Tibial nerve (tissue), 4 donors: ENCODE measurements around the gene ZNF513. TPM values are rescaled to one million over a fixed set of nuclear protein-coding genes. Genes with fewer than 3 reads are reported as not detected.

Experiments
- DNase-seq, 2 donors: peaks; one replicate each; pipeline ENCODE4 v3.0.0-alpha.2; 2019; ENCODE audit warnings: low spot score in 2 of 2
- H3K27ac ChIP-seq, 4 donors: fragments of 200-600 bp; sonication (generic) in 3 of 4; one replicate each; pipeline ENCODE4 v1.5.1; 2017 to 2019; ENCODE audit warnings: mild to moderate bottlenecking in 1 of 4
- H3K27me3 ChIP-seq, 2 donors: fragments of 200-600 bp; sonication (generic) in 1 of 2; one replicate each; pipeline versions ENCODE4 v1.5.1 to v1.6.0; 2017 to 2019
- H3K36me3 ChIP-seq, 3 donors: fragments of 200-600 bp; sonication (generic); one replicate each; pipeline ENCODE4 v1.5.1; 2018 to 2019
- H3K4me1 ChIP-seq, 4 donors: fragments of 200-600 bp; sonication (generic) in 3 of 4; one replicate each; pipeline ENCODE4 v1.5.1; 2017 to 2019
- H3K4me3 ChIP-seq, 4 donors: fragments of 200-600 bp; sonication (generic) in 3 of 4; one replicate each; pipeline ENCODE4 v1.5.1; 2017 to 2019; ENCODE audit warnings: mild to moderate bottlenecking in 1 of 4, moderate library complexity in 1 of 4
- H3K9me3 ChIP-seq, 4 donors: fragments of 200-600 bp; sonication (generic) in 3 of 4; one replicate each; pipeline ENCODE4 v1.5.1; 2017 to 2019
- EP300 ChIP-seq, 2 donors: sonication (generic); formaldehyde crosslinking; IDR thresholded peaks; one replicate each; pipeline ENCODE4 v1.6.1; 2017; ENCODE audit warnings: antibody characterized with exemption in 2 of 2, mild to moderate bottlenecking in 1 of 2
- POLR2A ChIP-seq, 2 donors: fragments of 450-650 bp; IDR thresholded peaks; one replicate each; pipeline ENCODE4 v1.6.1; 2017; ENCODE audit warnings: antibody characterized with exemption in 2 of 2, mild to moderate bottlenecking in 2 of 2, moderate library complexity in 2 of 2
- WGBS, 2 donors: methylation state at CpG; one replicate each; pipeline ENCODE4 v1.1.5; 2018; 5-methylcytosine and 5-hydroxymethylcytosine counted together
- total RNA-seq, 4 donors: library from RNA; depleted of rRNA; stranded (reverse); fragments of >200 nt; gene quantifications; one replicate each; pipeline ENCODE4 v1.1.0, GENCODE V29; 2016
- TF ChIP-seq, protein P1 (sequence below), 5 experiments: fragments of 200-600 bp in 3 of 5; fragments of 450-650 bp in 2 of 5; sonication (generic) in 3 of 5; IDR thresholded peaks; one replicate each; pipeline ENCODE4 v1.5.1; 2016 to 2019; ENCODE audit warnings: antibody characterized with exemption in 5 of 5, mild to moderate bottlenecking in 3 of 5, moderate library complexity in 2 of 5

Gene ZNF513
- total RNA-seq, 4 donors from 2014 or later, result 12.9 to 16.8 (median 14.4) TPM

DNA sequence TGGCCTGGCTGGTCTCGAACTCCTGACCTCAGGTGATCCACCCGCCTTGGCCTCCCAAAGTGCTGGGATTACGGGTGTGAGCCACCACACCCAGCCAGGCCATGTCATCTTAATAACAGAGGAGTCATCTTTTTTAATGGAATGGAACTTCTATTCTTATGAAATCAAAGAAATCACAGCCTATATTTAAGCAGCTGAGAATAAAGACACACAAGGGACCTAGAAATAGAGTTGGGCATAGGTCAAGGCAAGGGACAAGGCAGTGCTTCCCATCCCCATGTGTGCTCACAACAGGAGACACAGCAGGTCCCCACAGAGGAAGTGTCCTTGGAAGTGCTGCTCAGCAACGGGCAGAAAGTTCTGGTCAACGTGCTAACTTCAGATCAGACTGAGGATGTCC, 7.0 kb downstream of the ZNF513 start:
- H3K27ac ChIP-seq, result no peak overlapping the region
- H3K27me3 ChIP-seq, result no peaks in the 10 kb centered on the region
- TF ChIP-seq, protein P1, sequence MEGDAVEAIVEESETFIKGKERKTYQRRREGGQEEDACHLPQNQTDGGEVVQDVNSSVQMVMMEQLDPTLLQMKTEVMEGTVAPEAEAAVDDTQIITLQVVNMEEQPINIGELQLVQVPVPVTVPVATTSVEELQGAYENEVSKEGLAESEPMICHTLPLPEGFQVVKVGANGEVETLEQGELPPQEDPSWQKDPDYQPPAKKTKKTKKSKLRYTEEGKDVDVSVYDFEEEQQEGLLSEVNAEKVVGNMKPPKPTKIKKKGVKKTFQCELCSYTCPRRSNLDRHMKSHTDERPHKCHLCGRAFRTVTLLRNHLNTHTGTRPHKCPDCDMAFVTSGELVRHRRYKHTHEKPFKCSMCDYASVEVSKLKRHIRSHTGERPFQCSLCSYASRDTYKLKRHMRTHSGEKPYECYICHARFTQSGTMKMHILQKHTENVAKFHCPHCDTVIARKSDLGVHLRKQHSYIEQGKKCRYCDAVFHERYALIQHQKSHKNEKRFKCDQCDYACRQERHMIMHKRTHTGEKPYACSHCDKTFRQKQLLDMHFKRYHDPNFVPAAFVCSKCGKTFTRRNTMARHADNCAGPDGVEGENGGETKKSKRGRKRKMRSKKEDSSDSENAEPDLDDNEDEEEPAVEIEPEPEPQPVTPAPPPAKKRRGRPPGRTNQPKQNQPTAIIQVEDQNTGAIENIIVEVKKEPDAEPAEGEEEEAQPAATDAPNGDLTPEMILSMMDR (IDR thresholded peaks at IDR 0.05), result no peak
- no peak for TF ChIP-seq EP300 (IDR thresholded peaks at IDR 0.05)
- TF ChIP-seq POLR2A (IDR thresholded peaks at IDR 0.05), result no peak
- H3K4me3 ChIP-seq, result no peak overlapping the region
- H3K36me3 ChIP-seq, result peaks cover 0 to 69% (median 41%) of the 10 kb centered on the region in 3 donors
- H3K9me3 ChIP-seq, result no peaks in the 10 kb centered on the region
- H3K4me1 ChIP-seq, result peaks cover 0 to 45% (median 28%) of the 10 kb centered on the region in 4 donors
- no peak for DNase-seq
- WGBS, 2 donors, result 90 to 99% methylated on average over 5 of the region's 5 CpGs

DNA sequence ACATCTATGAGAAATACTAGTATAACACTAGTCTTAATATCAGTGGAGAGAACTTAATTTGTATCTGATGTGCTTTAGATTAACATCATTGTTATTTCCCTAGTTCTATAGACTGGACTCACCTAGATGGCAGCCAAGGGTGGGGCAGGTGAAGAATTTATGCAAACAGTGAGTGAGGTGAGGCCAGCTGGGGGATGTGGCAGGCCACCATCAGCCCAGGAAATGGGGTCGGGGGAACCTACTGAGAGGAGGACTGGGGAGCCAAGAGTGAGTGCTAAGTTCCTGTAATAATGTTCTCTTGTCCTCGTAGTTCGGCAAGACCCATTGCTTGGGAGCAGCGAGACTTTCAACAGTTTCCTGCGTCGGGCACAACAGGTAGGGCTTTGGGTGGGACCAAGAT, 7.6 kb downstream of the ZNF513 start:
- Histone ChIP-seq H3K27me3 (no peaks in the 10 kb centered on the region), H3K4me1 (peaks cover 0 to 44% (median 28%) of the 10 kb centered on the region in 4 donors), H3K27ac (no peak overlapping the region), H3K4me3 (no peak overlapping the region), H3K9me3 (no peaks in the 10 kb centered on the region), H3K36me3 (peaks cover 0 to 69% (median 41%) of the 10 kb centered on the region in 3 donors)
- 79 to 95% methylated on average over 6 of the region's 6 CpGs for WGBS, 2 donors
- no peak for DNase-seq
- no peak for TF ChIP-seq POLR2A (IDR thresholded peaks at IDR 0.05)
- no peak for TF ChIP-seq EP300 (IDR thresholded peaks at IDR 0.05)
- TF ChIP-seq, protein P1 (IDR thresholded peaks at IDR 0.05), result no peak

DNA sequence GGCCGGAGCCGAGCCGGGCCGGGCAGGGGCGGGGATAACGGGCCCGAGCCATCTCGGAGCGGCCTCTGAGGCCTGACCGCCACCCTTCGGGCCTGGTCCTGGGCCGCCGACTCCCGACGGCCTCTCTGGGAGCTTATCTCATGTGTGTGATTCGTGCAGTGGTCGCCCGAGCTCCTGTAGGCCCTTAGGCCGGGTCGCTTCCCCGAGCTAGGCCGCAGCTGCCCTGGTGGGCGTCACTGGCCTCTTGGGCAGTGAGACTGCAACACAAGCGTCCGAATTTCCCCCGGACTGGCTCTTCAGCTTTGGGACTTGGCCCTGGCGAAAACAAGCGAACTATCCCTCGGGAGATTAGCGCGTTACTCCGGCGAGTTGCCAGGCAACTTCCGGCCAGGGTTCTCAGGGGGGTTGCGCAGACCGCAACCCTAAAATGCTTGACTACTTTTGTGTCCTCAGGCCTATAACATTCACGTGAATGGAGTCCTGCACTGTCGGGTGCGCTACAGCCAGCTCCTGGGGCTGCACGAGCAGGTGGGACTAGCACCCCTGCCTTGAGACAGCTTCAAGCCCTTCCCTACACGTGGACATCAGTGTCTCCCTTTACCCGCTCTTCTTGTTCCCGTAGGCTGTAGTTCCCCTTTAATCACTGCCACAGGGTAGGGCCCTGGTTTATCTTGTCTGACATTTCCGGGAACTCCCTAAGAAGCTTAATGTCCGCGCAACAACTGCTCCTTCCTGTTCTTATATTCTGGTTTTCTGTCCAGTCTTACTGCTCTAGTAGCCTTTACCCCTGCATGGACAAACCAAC, 9.5 kb downstream of the ZNF513 start:
- Histone ChIP-seq H3K27me3 (no peaks in the 10 kb centered on the region), H3K4me1 (peaks cover 0 to 37% (median 28%) of the 10 kb centered on the region in 4 donors), H3K4me3 (peak overlapping the region; percentile 84 to 100 (median 98)), H3K9me3 (no peaks in the 10 kb centered on the region), H3K27ac (peak overlapping the region; percentile 78 to 96 (median 92)), H3K36me3 (peaks cover 6 to 69% (median 25%) of the 10 kb centered on the region in 3 donors)
- DNase-seq, result no peak
- 1 to 2% methylated on average over 22 to 41 of the region's 46 CpGs for WGBS, 2 donors
- TF ChIP-seq EP300 (IDR thresholded peaks at IDR 0.05) (no peak), POLR2A (IDR thresholded peaks at IDR 0.05) (no peak)

DNA sequence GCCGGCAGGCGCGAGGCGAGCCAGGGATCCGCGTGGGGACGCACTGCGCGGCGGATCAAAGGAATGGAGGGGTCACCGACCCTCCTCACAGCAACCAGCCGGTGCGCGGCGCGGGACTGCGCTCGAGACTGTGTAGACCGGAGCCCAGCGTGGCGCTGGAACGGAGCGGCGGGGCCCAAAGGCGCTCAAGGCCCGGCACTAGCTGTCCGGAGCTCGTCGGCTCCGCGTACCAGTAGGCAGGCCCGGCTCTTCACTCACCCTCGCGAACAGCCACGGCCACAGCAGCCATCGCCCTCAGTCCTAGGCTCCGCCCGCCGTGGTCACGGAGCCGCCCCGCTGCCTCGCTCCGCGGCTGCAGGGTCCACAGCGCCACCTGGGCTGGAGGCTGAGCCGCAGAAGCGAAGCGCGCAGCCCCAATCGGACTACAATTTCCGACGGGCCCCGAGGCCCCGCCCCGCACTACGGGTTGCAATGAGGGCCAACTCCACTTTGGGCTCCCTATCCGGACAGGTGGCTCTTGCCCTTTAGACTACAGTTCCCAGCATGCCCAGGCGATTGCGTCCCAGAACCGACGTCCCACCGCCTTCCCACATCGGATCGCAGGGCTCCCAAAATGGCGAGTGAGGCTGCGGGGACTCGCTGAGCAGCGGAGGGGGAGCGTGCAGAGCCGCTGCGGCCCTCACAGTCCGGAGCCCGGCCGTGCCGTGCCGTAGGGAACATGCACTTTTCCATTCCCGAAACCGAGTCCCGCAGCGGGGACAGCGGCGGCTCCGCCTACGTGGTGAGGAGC, 10.3 kb downstream of the ZNF513 start, which contains the start of the genes EIF2B4 and SNX17:
Gene EIF2B4 (minus strand): TSS at position 313 of the 790 bp plus-strand sequence. CDS start 24 bp downstream, at position 289.
Gene SNX17 (plus strand): TSS at position 591 of the 790 bp plus-strand sequence. CDS start 128 bp downstream, at position 719.
- peak; percentile 97 to 98 for DNase-seq
- peaks cover 0 to 37% (median 28%) of the 10 kb centered on the region in 4 donors for H3K4me1 ChIP-seq
- TF ChIP-seq, protein P1 (IDR thresholded peaks at IDR 0.05), result peak; percentile 55 to 92 (median 82)
- peak; percentile 90 to 97 for TF ChIP-seq EP300 (IDR thresholded peaks at IDR 0.05)
- peak; percentile 27 to 67 for TF ChIP-seq POLR2A (IDR thresholded peaks at IDR 0.05)
- no peaks in the 10 kb centered on the region for H3K9me3 ChIP-seq
- WGBS, 2 donors, result 0% methylated on average over 17 to 42 of the region's 85 CpGs
- no peaks in the 10 kb centered on the region for H3K27me3 ChIP-seq
- H3K27ac ChIP-seq, result peak within 1 kb of the TSS; percentile 78 to 97 (median 94)
- H3K4me3 ChIP-seq, result peak within 1 kb of the TSS; percentile 84 to 100 (median 98)
- H3K36me3 ChIP-seq, result peaks cover 6 to 69% (median 18%) of the 10 kb centered on the region in 3 donors

DNA sequence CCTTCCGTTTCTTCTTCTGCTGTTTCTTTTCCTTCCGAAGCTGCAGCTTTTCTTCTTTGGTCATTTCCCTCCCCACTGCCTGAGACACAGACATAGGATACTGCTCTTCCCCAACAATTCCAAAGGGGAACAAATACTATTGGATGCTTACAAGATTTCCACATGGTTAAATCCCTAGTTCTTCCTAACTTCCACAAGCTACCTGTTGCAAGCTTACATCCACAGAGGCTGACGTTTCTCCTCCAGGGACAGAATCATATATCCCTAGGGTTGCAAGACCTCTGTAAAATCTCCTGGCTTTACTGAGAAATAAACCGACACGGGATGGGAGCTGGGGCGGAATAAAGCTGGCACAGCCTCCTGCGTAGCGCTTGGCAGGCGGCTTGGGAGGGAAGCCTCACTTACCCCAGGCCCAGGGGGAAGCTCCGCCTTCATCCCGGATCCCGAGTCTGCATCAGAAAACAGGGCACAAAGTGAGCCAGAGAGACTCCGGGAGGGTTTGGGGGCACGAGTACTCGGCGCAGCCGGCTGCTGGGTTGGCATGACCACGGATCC, 11.0 kb downstream of the ZNF513 start:
- no peak for TF ChIP-seq EP300 (IDR thresholded peaks at IDR 0.05)
- no peak for TF ChIP-seq POLR2A (IDR thresholded peaks at IDR 0.05)
- Histone ChIP-seq H3K9me3 (no peaks in the 10 kb centered on the region), H3K36me3 (peaks cover 6 to 69% (median 11%) of the 10 kb centered on the region in 3 donors), H3K4me1 (peaks cover 0 to 37% (median 28%) of the 10 kb centered on the region in 4 donors), H3K4me3 (peak overlapping the region; percentile 84 to 100 (median 98)), H3K27me3 (no peaks in the 10 kb centered on the region), H3K27ac (peak overlapping the region; percentile 64 to 97 (median 94))
- WGBS, 2 donors, result 0 to 1% methylated on average over 16 to 18 of the region's 18 CpGs
- DNase-seq, result no peak
